Measurements from ENCODE around the gene TRIM66. TPM values are rescaled to one million over a fixed set of nuclear protein-coding genes. Genes with fewer than 3 reads are reported as not detected.

The TRIM66 gene

DNA sequence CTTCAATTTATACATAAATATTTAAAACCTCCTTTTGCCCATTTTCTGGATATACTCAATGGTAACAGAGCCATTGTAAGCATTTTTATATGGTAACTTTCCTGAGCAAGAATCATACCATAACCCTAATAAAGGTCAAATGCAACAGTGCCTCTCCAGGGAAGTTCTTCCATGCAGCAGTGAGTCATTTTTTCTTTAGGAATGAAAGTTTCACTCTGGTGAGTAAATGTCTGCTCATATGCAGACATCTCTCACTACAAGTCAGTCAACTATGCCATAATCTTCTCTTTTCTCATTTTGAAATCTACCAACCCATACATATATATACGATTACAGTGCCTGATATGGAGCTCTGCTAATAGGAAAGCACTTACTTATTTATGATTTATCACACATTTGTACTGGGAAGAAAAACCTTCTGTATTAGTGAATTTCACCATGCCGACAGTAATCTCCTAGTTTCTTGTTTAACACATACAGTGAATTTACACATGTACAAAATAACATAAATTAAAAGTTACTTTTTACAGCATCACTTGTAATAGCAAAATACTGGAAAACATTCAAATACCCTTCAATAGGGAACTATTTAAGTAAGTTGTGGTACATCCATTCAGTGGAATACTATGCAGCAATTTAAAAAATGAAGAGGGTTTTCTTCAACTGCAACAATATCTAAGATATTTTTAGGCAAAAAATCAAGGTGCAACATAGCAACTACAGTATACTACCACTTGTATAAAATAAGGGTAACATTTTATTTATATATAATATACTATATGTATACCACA is 104.5 kb downstream of the TRIM66 start:
- Histone ChIP-seq H3K4me3 (ENCODE audit: low read length) (no peak overlapping the region), H3K36me3 (ENCODE audit: insufficient read depth, low read length) (no peaks in the 10 kb centered on the region), H3K4me1 (ENCODE audit: control insufficient read depth, insufficient read depth, low read length) (no peaks in the 10 kb centered on the region), H3K4me2 (ENCODE audit: low read length) (no peak overlapping the region), H3K9me3 (replicated peaks; ENCODE audit: low read length) (no peaks in the 10 kb centered on the region), H3K9ac (ENCODE audit: low read depth, low read length) (no peak overlapping the region), H3K27me3 (ENCODE audit: control insufficient read depth, insufficient read depth, low read length) (no peaks in the 10 kb centered on the region)

GRCh38 chr11:8574798-8575197 is 107.7 kb downstream of the TRIM66 start:
- H3K36me3 ChIP-seq (ENCODE audit: insufficient read depth, low read length) = no peaks in the 10 kb centered on the region
- no peaks in the 10 kb centered on the region for H3K4me1 ChIP-seq (ENCODE audit: control insufficient read depth, insufficient read depth, low read length)
- H3K9ac ChIP-seq (ENCODE audit: low read depth, low read length) = no peak overlapping the region
- no peak overlapping the region for H3K4me2 ChIP-seq (ENCODE audit: low read length)
- H3K9me3 ChIP-seq (replicated peaks; ENCODE audit: low read length) = no peaks in the 10 kb centered on the region
- no peaks in the 10 kb centered on the region for H3K27me3 ChIP-seq (ENCODE audit: control insufficient read depth, insufficient read depth, low read length)
- H3K4me3 ChIP-seq (ENCODE audit: low read length) = no peak overlapping the region

GRCh38 chr11:8573777-8574176 is 108.7 kb downstream of the TRIM66 start:
- Histone ChIP-seq H3K4me3 (ENCODE audit: low read length) (no peak overlapping the region), H3K4me2 (ENCODE audit: low read length) (no peak overlapping the region), H3K27me3 (ENCODE audit: control insufficient read depth, insufficient read depth, low read length) (no peaks in the 10 kb centered on the region), H3K9me3 (replicated peaks; ENCODE audit: low read length) (no peaks in the 10 kb centered on the region), H3K36me3 (ENCODE audit: insufficient read depth, low read length) (no peaks in the 10 kb centered on the region), H3K9ac (ENCODE audit: low read depth, low read length) (no peak overlapping the region), H3K4me1 (ENCODE audit: control insufficient read depth, insufficient read depth, low read length) (no peaks in the 10 kb centered on the region)

GRCh38 chr11:8567602-8568198 is 114.8 kb downstream of the TRIM66 start:
- H3K4me2 ChIP-seq (ENCODE audit: low read length) = no peak overlapping the region
- peaks cover 27% of the 10 kb centered on the region for H3K27me3 ChIP-seq (ENCODE audit: control insufficient read depth, insufficient read depth, low read length)
- H3K36me3 ChIP-seq (ENCODE audit: insufficient read depth, low read length) = no peaks in the 10 kb centered on the region
- H3K9ac ChIP-seq (ENCODE audit: low read depth, low read length) = no peak overlapping the region
- no peak overlapping the region for H3K4me3 ChIP-seq (ENCODE audit: low read length)
- no peaks in the 10 kb centered on the region for H3K9me3 ChIP-seq (replicated peaks; ENCODE audit: low read length)
- peaks cover 8% of the 10 kb centered on the region for H3K4me1 ChIP-seq (ENCODE audit: control insufficient read depth, insufficient read depth, low read length)

DNA sequence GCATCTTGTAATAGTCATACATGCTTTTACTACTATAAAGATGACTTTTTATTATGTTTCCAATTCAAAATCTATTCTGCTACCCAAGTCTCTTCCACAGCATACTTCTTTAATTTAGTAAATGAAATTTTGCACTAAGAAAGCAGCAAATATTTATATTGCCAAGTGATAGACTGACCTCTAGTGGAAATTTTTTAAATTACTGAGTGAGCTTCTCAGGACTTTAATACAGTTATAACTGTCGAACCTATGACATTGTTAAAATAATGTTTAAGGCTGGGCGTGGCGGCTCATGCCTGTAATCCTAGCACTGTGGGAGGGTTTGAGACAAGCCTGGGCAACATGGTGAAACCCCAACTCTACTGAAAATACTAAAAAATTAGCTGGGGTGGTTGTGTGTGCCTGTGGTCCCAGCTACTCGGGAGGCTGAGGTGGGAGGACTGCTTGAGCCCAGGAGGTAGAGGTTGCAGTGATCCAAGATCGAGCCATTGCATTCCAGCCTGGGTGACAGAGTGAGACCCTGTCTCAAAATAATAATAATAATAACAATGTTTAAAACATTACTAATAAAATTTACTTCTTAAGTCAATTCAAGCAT is 115.8 kb downstream of the TRIM66 start:
- Histone ChIP-seq H3K36me3 (ENCODE audit: insufficient read depth, low read length) (no peaks in the 10 kb centered on the region), H3K9ac (ENCODE audit: low read depth, low read length) (no peak overlapping the region), H3K4me3 (ENCODE audit: low read length) (no peak overlapping the region), H3K4me1 (ENCODE audit: control insufficient read depth, insufficient read depth, low read length) (peaks cover 8% of the 10 kb centered on the region), H3K27me3 (ENCODE audit: control insufficient read depth, insufficient read depth, low read length) (peaks cover 32% of the 10 kb centered on the region), H3K4me2 (ENCODE audit: low read length) (no peak overlapping the region), H3K9me3 (replicated peaks; ENCODE audit: low read length) (no peaks in the 10 kb centered on the region)

DNA sequence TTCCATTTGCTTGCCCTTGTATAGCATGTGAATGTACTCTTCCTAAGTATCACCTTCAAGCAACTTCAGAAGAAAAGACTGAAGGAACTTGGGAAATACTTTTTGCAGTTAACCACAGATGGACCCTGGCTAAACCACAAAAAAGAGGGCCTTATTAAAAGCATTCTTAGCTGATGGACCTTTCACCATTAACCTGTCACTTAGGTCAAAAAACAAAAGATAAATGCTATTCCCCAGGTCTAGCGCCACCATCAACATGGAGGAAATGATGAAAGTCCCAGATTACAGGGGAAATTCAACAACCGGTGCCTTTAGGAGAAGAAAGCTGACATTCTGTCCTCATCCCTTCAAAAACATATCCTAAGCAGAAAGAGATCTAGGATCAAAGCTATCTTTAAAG is 117.9 kb downstream of the TRIM66 start:
- Histone ChIP-seq H3K4me2 (ENCODE audit: low read length) (no peak overlapping the region), H3K36me3 (ENCODE audit: insufficient read depth, low read length) (no peaks in the 10 kb centered on the region), H3K4me1 (ENCODE audit: control insufficient read depth, insufficient read depth, low read length) (peaks cover 8% of the 10 kb centered on the region), H3K9ac (ENCODE audit: low read depth, low read length) (no peak overlapping the region), H3K9me3 (replicated peaks; ENCODE audit: low read length) (no peaks in the 10 kb centered on the region), H3K27me3 (ENCODE audit: control insufficient read depth, insufficient read depth, low read length) (peaks cover 35% of the 10 kb centered on the region), H3K4me3 (ENCODE audit: low read length) (no peak overlapping the region)

Small RNAs within 50 kb of the gene (small RNA-seq; reads per million reads assigned to genes)
- gene SNORA3A = not detected
- 153 reads per million, percentile 97 among the genes with 10 or more reads in this experiment for gene SNORA3B
